ENCODE results near the gene ALK.

ALK gene

GRCh38 chr2:29363111-29363510, 558.3 kb downstream of the ALK start:
- Histone ChIP-seq H3K9me3 (ENCODE audit: insufficient read depth, low read length, severe bottlenecking) (no peaks in the 10 kb centered on the region), H4K20me1 (ENCODE audit: insufficient read depth, low read length) (no peaks in the 10 kb centered on the region), H3K4me3 (ENCODE audit: low read depth in 1 of 2, low read length in 2 of 2) (no peak overlapping the region), H3K9ac (ENCODE audit: low read depth, low read length) (no peak overlapping the region), H3K4me1 (ENCODE audit: insufficient read depth, low read length) (no peaks in the 10 kb centered on the region), H3K79me2 (ENCODE audit: insufficient read depth, low read length) (no peaks in the 10 kb centered on the region), H3K27me3 (ENCODE audit: insufficient read depth, low read length, poor library complexity) (peaks cover 9% of the 10 kb centered on the region), H3K4me2 (ENCODE audit: insufficient read depth, low read length) (no peak overlapping the region), H3K27ac (ENCODE audit: low read length) (no peak overlapping the region), H3K36me3 (ENCODE audit: insufficient read depth, low read length) (no peaks in the 10 kb centered on the region), H2AFZ (ENCODE audit: low read depth, low read length) (no peak overlapping the region)
- ATAC-seq (ENCODE audit: insufficient read depth, low read depth) (no peak), DNase-seq (no peak)
- no peak for TF ChIP-seq CTCF (IDR thresholded peaks at IDR 0.05; ENCODE audit: borderline replicate concordance, extremely low read depth, low read length, poor library complexity, severe bottlenecking)
- no peak for TF ChIP-seq EZH2 (IDR thresholded peaks at IDR 0.05; ENCODE audit: borderline replicate concordance, low read depth, low read length, severe bottlenecking)

GRCh38 chr2:29361231-29361630, 560.2 kb downstream of the ALK start:
- TF ChIP-seq EZH2 (IDR thresholded peaks at IDR 0.05; ENCODE audit: borderline replicate concordance, low read depth, low read length, severe bottlenecking) (no peak), CTCF (IDR thresholded peaks at IDR 0.05; ENCODE audit: borderline replicate concordance, extremely low read depth, low read length, poor library complexity, severe bottlenecking) (no peak)

GRCh38 chr2:29360016-29360784, 561.2 kb downstream of the ALK start:
- Histone ChIP-seq H3K9me3 (ENCODE audit: insufficient read depth, low read length, severe bottlenecking) (no peaks in the 10 kb centered on the region), H3K4me3 (ENCODE audit: low read depth in 1 of 2, low read length in 2 of 2) (no peak overlapping the region), H4K20me1 (ENCODE audit: insufficient read depth, low read length) (no peaks in the 10 kb centered on the region), H3K4me1 (ENCODE audit: insufficient read depth, low read length) (no peaks in the 10 kb centered on the region), H3K79me2 (ENCODE audit: insufficient read depth, low read length) (no peaks in the 10 kb centered on the region), H3K9ac (ENCODE audit: low read depth, low read length) (no peak overlapping the region), H3K36me3 (ENCODE audit: insufficient read depth, low read length) (no peaks in the 10 kb centered on the region), H3K27me3 (ENCODE audit: insufficient read depth, low read length, poor library complexity) (peaks cover 2% of the 10 kb centered on the region), H2AFZ (ENCODE audit: low read depth, low read length) (no peak overlapping the region), H3K27ac (ENCODE audit: low read length) (no peak overlapping the region), H3K4me2 (ENCODE audit: insufficient read depth, low read length) (no peak overlapping the region)
- ATAC-seq (ENCODE audit: insufficient read depth, low read depth): no peak
- TF ChIP-seq EZH2 (IDR thresholded peaks at IDR 0.05; ENCODE audit: borderline replicate concordance, low read depth, low read length, severe bottlenecking) (no peak), CTCF (IDR thresholded peaks at IDR 0.05; ENCODE audit: borderline replicate concordance, extremely low read depth, low read length, poor library complexity, severe bottlenecking) (no peak)
- no peak for DNase-seq

More at GRCh38 chr2:29361231-29361630, 560.2 kb downstream of the ALK start:
- Histone ChIP-seq H3K4me2 (ENCODE audit: insufficient read depth, low read length) (no peak overlapping the region), H3K36me3 (ENCODE audit: insufficient read depth, low read length) (no peaks in the 10 kb centered on the region), H3K9ac (ENCODE audit: low read depth, low read length) (no peak overlapping the region), H3K79me2 (ENCODE audit: insufficient read depth, low read length) (no peaks in the 10 kb centered on the region), H3K27ac (ENCODE audit: low read length) (no peak overlapping the region), H3K27me3 (ENCODE audit: insufficient read depth, low read length, poor library complexity) (peaks cover 6% of the 10 kb centered on the region), H4K20me1 (ENCODE audit: insufficient read depth, low read length) (no peaks in the 10 kb centered on the region), H2AFZ (ENCODE audit: low read depth, low read length) (no peak overlapping the region), H3K4me3 (ENCODE audit: low read depth in 1 of 2, low read length in 2 of 2) (no peak overlapping the region), H3K4me1 (ENCODE audit: insufficient read depth, low read length) (no peaks in the 10 kb centered on the region), H3K9me3 (ENCODE audit: insufficient read depth, low read length, severe bottlenecking) (no peaks in the 10 kb centered on the region)
- no peak for DNase-seq
- no peak for ATAC-seq (ENCODE audit: insufficient read depth, low read depth)

Data from DND-41 (cell line).